NCI-H345 (cell line): Measurements from ENCODE around the gene CDH26.

Experiments
- DNase-seq: peaks from one replicate; lab custom pipeline; 2025; lab: John Stamatoyannopoulos, UW

Gene CDH26

DNA sequence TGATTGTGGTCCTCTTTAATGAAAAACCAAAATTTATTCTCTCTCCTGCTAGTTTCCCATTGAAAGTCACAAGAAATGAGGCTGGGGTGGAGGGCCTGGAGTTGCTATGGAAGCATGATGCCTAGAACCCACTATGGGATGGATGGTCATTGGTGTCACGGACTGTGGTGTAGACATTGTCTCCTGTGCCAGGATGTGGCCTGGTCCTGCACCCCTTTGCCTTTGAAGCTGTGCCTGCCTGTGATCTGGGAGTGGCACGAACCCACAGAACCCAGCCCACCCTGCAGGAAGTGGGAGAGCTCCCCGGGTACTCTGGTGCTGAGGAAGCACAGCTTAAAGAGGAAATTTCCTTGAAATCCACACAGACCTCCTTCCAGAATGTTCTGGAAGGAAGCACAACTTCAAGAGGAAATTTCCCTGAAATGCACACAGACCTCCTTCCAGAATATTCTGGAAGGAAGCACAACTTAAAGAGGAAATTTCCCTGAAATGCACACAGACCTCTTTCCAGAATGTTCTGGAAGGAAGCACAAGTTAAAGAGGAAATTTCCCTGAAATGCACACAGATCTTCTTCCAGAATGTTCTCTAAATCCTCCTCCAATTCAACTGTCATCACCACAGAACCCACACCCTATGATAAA lies 105.6 kb downstream of the CDH26 start:
- no peak for DNase-seq
